ENCODE data around the gene DCUN1D2. TPM values are rescaled to one million over a fixed set of nuclear protein-coding genes. Genes with fewer than 3 reads are reported as not detected.

Gene DCUN1D2
- total and polyA plus RNA-seq, 10 of the 15 experiments (the other 5 are each of a cell fraction or from before 2014, with no cell fraction given), result 2.5 to 23.6 (median 9.3) TPM

GRCh38 chr13:113520571-113520970, 30.1 kb upstream of the DCUN1D2 start:
- TF ChIP-seq RUNX3 (IDR thresholded peaks at IDR 0.05; ENCODE audit: low read length), result no peak
- TF ChIP-seq HSF1 (IDR thresholded peaks at IDR 0.05; ENCODE audit: low read depth, low read length), result no peak
- TF ChIP-seq YBX1 (IDR thresholded peaks at IDR 0.05), result no peak
- TF ChIP-seq CHD2 (IDR thresholded peaks at IDR 0.05; ENCODE audit: borderline replicate concordance, low read depth, low read length), result no peak
- no peak for TF ChIP-seq RCOR1 (conservative IDR thresholded peaks at IDR 0.05; ENCODE audit: low read depth, low read length)
- TF ChIP-seq EZH2 (IDR thresholded peaks at IDR 0.05; ENCODE audit: borderline replicate concordance, control insufficient read depth, low read depth, low read length), result no peak
- no peak for TF ChIP-seq ZNF217 (IDR thresholded peaks at IDR 0.05)
- TF ChIP-seq BHLHE40 (IDR thresholded peaks at IDR 0.05; ENCODE audit: borderline replicate concordance in 1 of 2, low read depth in 2 of 2, low read length in 1 of 2), result no peak
- no peak for TF ChIP-seq RELB (IDR thresholded peaks at IDR 0.05; ENCODE audit: low read depth)
- no peak for TF ChIP-seq E2F4 (IDR thresholded peaks at IDR 0.05; ENCODE audit: low read depth, low read length)
- TF ChIP-seq PML (IDR thresholded peaks at IDR 0.05; ENCODE audit: low read length), result no peak
- TF ChIP-seq ZZZ3 (IDR thresholded peaks at IDR 0.05; ENCODE audit: control insufficient read depth, insufficient read length, low read depth), result no peak
- Histone ChIP-seq H3K4me2 (ENCODE audit: control insufficient read depth, insufficient read depth) (no peak overlapping the region), H3K27ac (ENCODE audit: control insufficient read depth, insufficient read depth) (no peak overlapping the region), H3K9ac (ENCODE audit: control insufficient read depth, insufficient read depth, low read length) (no peak overlapping the region), H4K20me1 (ENCODE audit: control insufficient read depth, insufficient read depth) (no peaks in the 10 kb centered on the region), H3K27me3 (replicated peaks in 1 of 2; ENCODE audit: control insufficient read depth in 2 of 2, insufficient read depth in 2 of 2, low read length in 1 of 2) (no peaks in the 10 kb centered on the region), H3K9me3 (replicated peaks; ENCODE audit: control insufficient read depth, insufficient read depth, low read length) (no peaks in the 10 kb centered on the region), H3K36me3 (ENCODE audit: control insufficient read depth in 2 of 2, insufficient read depth in 2 of 2, low read length in 1 of 2) (peaks cover 0 to 9% of the 10 kb centered on the region in 2 experiments; a peak in 2 of 4 replicates), H3K4me1 (ENCODE audit: control insufficient read depth, insufficient read depth, low read length) (no peaks in the 10 kb centered on the region), H3K4me3 (no peak overlapping the region), H2AFZ (ENCODE audit: control insufficient read depth, low read depth, low read length) (no peak overlapping the region), H3K79me2 (ENCODE audit: control insufficient read depth, insufficient read depth, low read length) (no peaks in the 10 kb centered on the region)
- POLR2A ChIA-PET, result no interaction called here
- BruUV-seq (replicated peaks), result no TSS peak
- SMC1A ChIA-PET (ENCODE audit: uncharacterized antibody, unreplicated experiment), result interaction anchor here (0.6 kb wide), 1 partner anchor 22 kb away, joined by 3 read pairs; no protein-coding TSS in a partner anchor
- DNase-seq (ENCODE audit: low read depth, low spot score), result no peak
- no peak for FAIRE-seq
- no peak for ATAC-seq
- CTCF ChIA-PET, result no interaction called here
- RAD21 ChIA-PET (ENCODE audit: unreplicated experiment), result no interaction called here
- intact Hi-C loops (cut with micrococcal nuclease; ENCODE audit: unreplicated experiment) (no loop called here), in situ Hi-C loops (cut with MboI) (no loop called here)
- WGBS (ENCODE audit: insufficient coverage, insufficient replicate concordance, low lambda C conversion rate, missing lambda C conversion rate), result 97% methylated on average over 16 of the region's 16 CpGs
